Aorta (tissue), 5 donors: Measurements from ENCODE around the gene P4HTM. TPM values are rescaled to one million over a fixed set of nuclear protein-coding genes. Genes with fewer than 3 reads are reported as not detected.

Experiments
- ATAC-seq: fragments of 200-7000 bp; cut with Tn5 transposase; one replicate; pipeline ENCODE4 v1.9.1; 2022; ENCODE audit warnings: moderate library complexity; ENCODE audit not compliant: low FRiP score
- DNase-seq, 2 donors: peaks; one replicate each; pipeline ENCODE4 v3.0.0-alpha.2; 2020
- H3K27ac ChIP-seq, 2 donors: one replicate each; pipeline ENCODE4 v1.5.1; 2013; ENCODE audit warnings: low read length in 2 of 2, mild to moderate bottlenecking in 2 of 2, moderate library complexity in 2 of 2, control low read depth in 1 of 2, inconsistent platforms in 1 of 2, low read depth in 1 of 2
- H3K27me3 ChIP-seq, 2 donors: one replicate each; pipeline ENCODE4 v1.6.1; 2013; ENCODE audit warnings: control low read depth in 1 of 2, low read length in 1 of 2, mild to moderate bottlenecking in 1 of 2, moderate library complexity in 1 of 2; ENCODE audit not compliant: insufficient read depth in 2 of 2, control insufficient read depth in 1 of 2
- H3K36me3 ChIP-seq, 2 donors: one replicate each; pipeline ENCODE4 v1.6.1; 2013; ENCODE audit warnings: control low read depth in 1 of 2, low read length in 1 of 2, mild to moderate bottlenecking in 1 of 2; ENCODE audit not compliant: insufficient read depth in 2 of 2, control insufficient read depth in 1 of 2
- H3K4me1 ChIP-seq, 2 donors: one replicate each; pipeline ENCODE4 v1.6.1; 2013; ENCODE audit warnings: low read length in 2 of 2, control low read depth in 1 of 2, mild to moderate bottlenecking in 1 of 2, moderate library complexity in 1 of 2; ENCODE audit not compliant: insufficient read depth in 2 of 2, control insufficient read depth in 1 of 2
- H3K4me3 ChIP-seq, 2 donors: one replicate each; pipeline ENCODE4 v1.5.1; 2013; ENCODE audit warnings: low read length in 2 of 2, control low read depth in 1 of 2, mild to moderate bottlenecking in 1 of 2
- H3K9me3 ChIP-seq: one replicate; pipeline ENCODE4 v1.6.1; 2013; ENCODE audit warnings: mild to moderate bottlenecking, low read length; ENCODE audit not compliant: control insufficient read depth
- WGBS, 2 donors: extraction: QIAGEN DNeasy Blood & Tissue Kit; methylation state at CpG; one replicate each; pipeline ENCODE4 v1.1.7; 2013; 5-methylcytosine and 5-hydroxymethylcytosine counted together
- intact Hi-C, 2 donors: fragments of 100-400 bp; cut with DNase I; formaldehyde crosslinking; loops; one replicate each; pipeline versions ENCODE4 v1.14.2 to v1.15.0; 2022
- microRNA-seq, 2 donors: library from miRNA; unstranded; fragments of <30 nt; microRNA quantifications; one replicate each; pipeline ENCODE4 v1.2.0, GENCODE V29; 2020
- polyA plus RNA-seq, 2 donors: library from polyadenylated mRNA; stranded (reverse); fragments of 200-250 nt; gene quantifications; one replicate each; pipeline ENCODE4 v1.2.3, GENCODE V29; 2013
- total RNA-seq, 2 donors: library from RNA; stranded (reverse); fragmentation: NEBNext Ultra II Directional; extraction: Animal tissue kit (Norgen Biotek cat#: 25700); gene quantifications; one replicate each; pipeline ENCODE4 v1.2.1, GENCODE V29; 2021
- donor health status: healthy with polysubstance abuse.
- donor health status: Bipolar disorder and iron deficiency.
- donor health status: DM: no; HTN: no; CAD: no.
- donor health status: DM: no; HTN: no; CAD: no.
- donor health status: DM: yes; HTN: yes; CAD: no.

The P4HTM gene
- total and polyA plus RNA-seq, 4 donors: 11.1 to 59.5 (median 29.3) TPM

- H3K4me1 ChIP-seq: no peaks in the 10 kb centered on the region
- intact Hi-C loops: no loop called here
Measured at GRCh38 chr3:49053543-49053942, 63.5 kb downstream of the P4HTM start.

GRCh38 chr3:49054344-49054862, 64.4 kb downstream of the P4HTM start:
- no peak overlapping the region for H3K27ac ChIP-seq
- DNase-seq: no peak
- 94 to 96% methylated on average over 2 of the region's 2 CpGs for WGBS, 2 donors
- H3K4me1 ChIP-seq: no peaks in the 10 kb centered on the region
- intact Hi-C loops: no loop called here
- H3K4me3 ChIP-seq: no peak overlapping the region
- H3K27me3 ChIP-seq: no peaks in the 10 kb centered on the region
- peaks cover 2 to 15% of the 10 kb centered on the region in 2 donors for H3K36me3 ChIP-seq
- ATAC-seq: no peak
- no peaks in the 10 kb centered on the region for H3K9me3 ChIP-seq

More at GRCh38 chr3:49053543-49053942, 63.5 kb downstream of the P4HTM start:
- 92 to 100% methylated on average over 1 of the region's 1 CpG for WGBS, 2 donors
- H3K27ac ChIP-seq: no peak overlapping the region
- ATAC-seq: no peak
- no peaks in the 10 kb centered on the region for H3K9me3 ChIP-seq
- no peak for DNase-seq
- no peaks in the 10 kb centered on the region for H3K27me3 ChIP-seq
- H3K4me3 ChIP-seq: no peak overlapping the region
- peaks cover 2 to 15% of the 10 kb centered on the region in 2 donors for H3K36me3 ChIP-seq

Small RNA genes lying within 50 kb of the gene (microRNA-seq; reads per million reads assigned to microRNA genes)
- gene MIR191 (6,212 to 9,407 reads per million in 2 donors), gene MIR425 (869 to 1,135 reads per million in 2 donors)

Other genes starting within 250 kb of the P4HTM start
- 10 to 100 TPM; 52.8 to 59.6 TPM for gene PRKAR2A, start 142.4 kb upstream of the P4HTM start, total RNA-seq
- 10 to 100 TPM in 1 of 2 donors, 1 to 10 TPM in 1; 9.1 to 10.7 TPM for gene PRKAR2A, start 142.4 kb upstream of the P4HTM start, polyA plus RNA-seq
- 10 to 100 TPM; 11.8 to 12.4 TPM for gene SLC25A20, start 91.4 kb upstream of the P4HTM start, total RNA-seq
- 10 to 100 TPM; 16.9 to 33.9 TPM for gene SLC25A20, start 91.4 kb upstream of the P4HTM start, polyA plus RNA-seq
- 10 to 100 TPM; 84.1 to 89.4 TPM for gene ARIH2, start 71.4 kb upstream of the P4HTM start, total RNA-seq
- gene ARIH2, start 71.4 kb upstream of the P4HTM start, polyA plus RNA-seq: 10 to 100 TPM; 50.0 to 51.7 TPM
- gene WDR6, start 17.1 kb downstream of the P4HTM start, total RNA-seq: 100 to 1,000 TPM; 118 to 151 TPM
- gene WDR6, start 17.1 kb downstream of the P4HTM start, polyA plus RNA-seq: 100 to 1,000 TPM in 1 of 2 donors, 10 to 100 TPM in 1; 24.0 to 232 TPM
- 10 to 100 TPM in 1 of 2 donors, 1 to 10 TPM in 1; 8.8 to 20.6 TPM for gene DALRD3, start 28.3 kb downstream of the P4HTM start, total RNA-seq
- gene DALRD3, start 28.3 kb downstream of the P4HTM start, polyA plus RNA-seq: 10 to 100 TPM; 10.1 to 42.4 TPM
- 10 to 100 TPM; 55.8 to 60.6 TPM for gene NDUFAF3, start 31.9 kb downstream of the P4HTM start, total RNA-seq
- 10 to 100 TPM; 72.2 to 75.1 TPM for gene NDUFAF3, start 31.9 kb downstream of the P4HTM start, polyA plus RNA-seq
- gene IMPDH2, start 39.2 kb downstream of the P4HTM start, total RNA-seq: 100 to 1,000 TPM in 1 of 2 donors, 10 to 100 TPM in 1; 84.6 to 101 TPM
- 100 to 1,000 TPM in 1 of 2 donors, 10 to 100 TPM in 1; 47.6 to 111 TPM for gene IMPDH2, start 39.2 kb downstream of the P4HTM start, polyA plus RNA-seq
- gene QRICH1, start 103.8 kb downstream of the P4HTM start, total RNA-seq: 100 to 1,000 TPM in 1 of 2 donors, 10 to 100 TPM in 1; 77.3 to 103 TPM
- 10 to 100 TPM in 1 of 2 donors, 1 to 10 TPM in 1; 8.3 to 66.9 TPM for gene QRICH1, start 103.8 kb downstream of the P4HTM start, polyA plus RNA-seq
- 100 to 1,000 TPM; 127 to 164 TPM for gene QARS1, start 114.5 kb downstream of the P4HTM start, total RNA-seq
- 100 to 1,000 TPM; 142 to 267 TPM for gene QARS1, start 114.5 kb downstream of the P4HTM start, polyA plus RNA-seq
- gene USP19, start 130.6 kb downstream of the P4HTM start, total RNA-seq: 10 to 100 TPM; 40.3 to 54.8 TPM
- 10 to 100 TPM; 22.7 to 31.0 TPM for gene USP19, start 130.6 kb downstream of the P4HTM start, polyA plus RNA-seq
- 100 to 1,000 TPM; 362 to 707 TPM for gene LAMB2, start 142.8 kb downstream of the P4HTM start, total RNA-seq
- gene LAMB2, start 142.8 kb downstream of the P4HTM start, polyA plus RNA-seq: 1,000 to 10,000 TPM in 1 of 2 donors, 100 to 1,000 TPM in 1; 200 to 1,923 TPM
- gene CCDC71, start 176.1 kb downstream of the P4HTM start, total RNA-seq: 10 to 100 TPM; 13.2 to 16.6 TPM
- 10 to 100 TPM in 1 of 2 donors, 1 to 10 TPM in 1; 1.8 to 11.8 TPM for gene CCDC71, start 176.1 kb downstream of the P4HTM start, polyA plus RNA-seq
- 10 to 100 TPM; 27.0 to 40.2 TPM for gene KLHDC8B, start 181.4 kb downstream of the P4HTM start, total RNA-seq
- gene KLHDC8B, start 181.4 kb downstream of the P4HTM start, polyA plus RNA-seq: 10 to 100 TPM; 16.0 to 31.3 TPM